ENCODE measurements around the gene CLPSL1. TPM values are rescaled to one million over a fixed set of nuclear protein-coding genes. Genes with fewer than 3 reads are reported as not detected.

The CLPSL1 gene
- total RNA-seq, 6 experiments from 2014 or later: not detected

DNA sequence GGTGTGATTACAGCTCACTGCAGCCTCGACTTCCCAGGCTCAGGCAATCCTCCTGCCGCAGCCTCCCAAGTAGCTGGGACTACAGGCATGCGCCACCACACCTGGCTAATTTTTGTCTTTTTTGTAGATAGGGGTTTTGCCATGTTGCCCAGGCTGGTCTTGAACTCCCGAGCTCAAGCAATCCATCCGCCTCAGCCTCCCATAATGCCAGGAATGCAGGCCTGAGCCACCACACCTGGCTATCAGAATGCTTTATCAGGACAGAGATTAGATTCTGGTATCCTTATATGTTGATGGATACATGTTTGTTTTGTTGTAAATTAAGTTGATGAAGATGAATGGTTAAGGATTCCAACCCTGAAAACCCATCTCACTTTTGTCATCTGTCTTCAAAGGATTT is 48.5 kb downstream of the CLPSL1 start:
- Mint-ChIP-seq H3K4me3 (no peak overlapping the region), H3K27ac (no peak overlapping the region), H3K36me3 (ENCODE audit: low read depth) (peaks cover 19% of the 10 kb centered on the region), H3K27me3 (ENCODE audit: insufficient read depth) (peaks cover 4% of the 10 kb centered on the region), H3K4me1 (ENCODE audit: low read depth) (no peaks in the 10 kb centered on the region), H3K9me3 (no peaks in the 10 kb centered on the region)
- TF ChIP-seq, protein P1, sequence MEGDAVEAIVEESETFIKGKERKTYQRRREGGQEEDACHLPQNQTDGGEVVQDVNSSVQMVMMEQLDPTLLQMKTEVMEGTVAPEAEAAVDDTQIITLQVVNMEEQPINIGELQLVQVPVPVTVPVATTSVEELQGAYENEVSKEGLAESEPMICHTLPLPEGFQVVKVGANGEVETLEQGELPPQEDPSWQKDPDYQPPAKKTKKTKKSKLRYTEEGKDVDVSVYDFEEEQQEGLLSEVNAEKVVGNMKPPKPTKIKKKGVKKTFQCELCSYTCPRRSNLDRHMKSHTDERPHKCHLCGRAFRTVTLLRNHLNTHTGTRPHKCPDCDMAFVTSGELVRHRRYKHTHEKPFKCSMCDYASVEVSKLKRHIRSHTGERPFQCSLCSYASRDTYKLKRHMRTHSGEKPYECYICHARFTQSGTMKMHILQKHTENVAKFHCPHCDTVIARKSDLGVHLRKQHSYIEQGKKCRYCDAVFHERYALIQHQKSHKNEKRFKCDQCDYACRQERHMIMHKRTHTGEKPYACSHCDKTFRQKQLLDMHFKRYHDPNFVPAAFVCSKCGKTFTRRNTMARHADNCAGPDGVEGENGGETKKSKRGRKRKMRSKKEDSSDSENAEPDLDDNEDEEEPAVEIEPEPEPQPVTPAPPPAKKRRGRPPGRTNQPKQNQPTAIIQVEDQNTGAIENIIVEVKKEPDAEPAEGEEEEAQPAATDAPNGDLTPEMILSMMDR (IDR thresholded peaks at IDR 0.05): no peak
- DNase-seq: no peak

DNA sequence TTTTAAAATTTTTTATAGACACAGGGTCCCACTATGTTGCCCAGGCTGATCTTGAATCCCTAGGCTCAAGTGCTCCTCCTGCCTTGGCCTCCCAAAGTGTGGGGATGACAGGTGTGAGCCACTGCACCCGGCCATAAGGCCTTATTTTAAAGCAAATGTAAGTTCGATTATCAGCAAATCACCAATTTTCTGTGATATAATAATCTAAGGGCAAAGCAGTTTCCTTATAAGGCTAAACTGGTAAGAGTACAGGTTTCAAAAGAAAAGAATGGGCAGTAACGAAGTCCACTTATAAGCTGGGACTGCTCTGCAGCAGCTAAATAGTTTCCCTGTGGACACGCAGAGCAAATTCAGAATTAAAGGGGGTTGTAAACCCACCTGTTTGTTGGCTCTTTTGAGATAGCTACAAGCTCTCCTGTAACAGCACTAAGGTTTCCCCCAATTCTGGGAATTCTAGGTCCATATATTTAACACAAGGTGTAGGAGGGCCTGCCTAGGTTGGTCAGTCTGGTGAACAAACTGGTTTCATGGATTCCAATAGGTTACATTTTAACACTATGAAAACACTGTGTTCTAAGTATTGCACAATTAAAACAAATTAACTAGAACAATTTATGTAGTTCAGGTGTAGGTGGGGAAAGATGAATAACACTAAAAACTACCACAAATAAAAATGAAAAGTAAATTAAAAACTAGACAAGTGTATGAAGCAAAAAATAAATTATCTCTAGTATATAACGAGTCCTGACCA is 50.6 kb downstream of the CLPSL1 start:
- Mint-ChIP-seq H3K4me3 (no peak overlapping the region), H3K27ac (no peak overlapping the region), H3K4me1 (ENCODE audit: low read depth) (no peaks in the 10 kb centered on the region), H3K36me3 (ENCODE audit: low read depth) (peaks cover 33% of the 10 kb centered on the region), H3K27me3 (ENCODE audit: insufficient read depth) (peaks cover 4% of the 10 kb centered on the region), H3K9me3 (no peaks in the 10 kb centered on the region)
- TF ChIP-seq, protein P1 (IDR thresholded peaks at IDR 0.05): no peak
- no peak for DNase-seq

DNA sequence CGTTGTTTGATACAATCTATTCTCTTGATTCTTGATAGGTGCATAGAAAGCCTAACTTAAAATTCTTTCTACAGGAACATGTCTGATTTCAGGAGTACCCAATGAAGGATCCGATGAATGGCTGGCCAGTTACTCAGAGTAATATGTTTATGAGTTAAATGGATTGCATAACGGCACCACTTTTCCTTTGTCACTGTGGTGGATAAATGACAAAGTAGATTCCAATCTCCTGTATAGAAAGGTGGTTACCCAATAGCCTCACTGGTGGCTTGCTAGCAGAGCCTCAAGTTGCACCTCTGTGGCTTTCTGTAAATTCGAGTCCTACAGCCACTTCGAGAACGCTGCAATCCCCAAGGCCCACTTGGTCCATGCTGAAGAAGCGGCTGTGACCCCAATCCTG is 52.7 kb downstream of the CLPSL1 start:
- DNase-seq: peak; percentile 2
- no peaks in the 10 kb centered on the region for H3K9me3 Mint-ChIP-seq
- H3K4me3 Mint-ChIP-seq: no peak overlapping the region
- H3K36me3 Mint-ChIP-seq (ENCODE audit: low read depth): peaks cover 46% of the 10 kb centered on the region
- no peak overlapping the region for H3K27ac Mint-ChIP-seq
- TF ChIP-seq, protein P1 (IDR thresholded peaks at IDR 0.05): no peak
- no peaks in the 10 kb centered on the region for H3K4me1 Mint-ChIP-seq (ENCODE audit: low read depth)
- peaks cover 4% of the 10 kb centered on the region for H3K27me3 Mint-ChIP-seq (ENCODE audit: insufficient read depth)

Other genes with a start within 250 kb of the CLPSL1 start
- 10 to 100 TPM in 5 of 6 experiments, 1 to 10 TPM in 1; 7.6 to 12.9 (median 11.8) TPM for gene FKBP5, start 92.1 kb upstream of the CLPSL1 start, total RNA-seq (2021; fragmentation: NEBNext Ultra II Directional; extraction: Animal tissue kit (Norgen Biotek cat#: 25700))
- gene ARMC12, start 44.0 kb upstream of the CLPSL1 start, total RNA-seq (2021; fragmentation: NEBNext Ultra II Directional; extraction: Animal tissue kit (Norgen Biotek cat#: 25700)): under 1 TPM in 4 of 6 experiments, not detected in 2; 0.17 to 0.33 (median 0.27) TPM
- not detected for gene CLPSL2, start 4.4 kb upstream of the CLPSL1 start, total RNA-seq (2021; fragmentation: NEBNext Ultra II Directional; extraction: Animal tissue kit (Norgen Biotek cat#: 25700))
- gene CLPS, start 16.3 kb downstream of the CLPSL1 start, total RNA-seq (2021; fragmentation: NEBNext Ultra II Directional; extraction: Animal tissue kit (Norgen Biotek cat#: 25700)): not detected
- not detected for gene LHFPL5, start 24.3 kb downstream of the CLPSL1 start, total RNA-seq (2021; fragmentation: NEBNext Ultra II Directional; extraction: Animal tissue kit (Norgen Biotek cat#: 25700))
- 10 to 100 TPM; 45.9 to 55.2 (median 48.3) TPM for gene SRPK1, start 140.1 kb downstream of the CLPSL1 start, total RNA-seq (2021; fragmentation: NEBNext Ultra II Directional; extraction: Animal tissue kit (Norgen Biotek cat#: 25700))
- not detected for gene SLC26A8, start 243.6 kb downstream of the CLPSL1 start, total RNA-seq (2021; fragmentation: NEBNext Ultra II Directional; extraction: Animal tissue kit (Norgen Biotek cat#: 25700))
- 10 to 100 TPM; 34.1 to 40.4 (median 37.1) TPM for gene MAPK14, start 246.8 kb downstream of the CLPSL1 start, total RNA-seq (2021; fragmentation: NEBNext Ultra II Directional; extraction: Animal tissue kit (Norgen Biotek cat#: 25700))